Esophagus squamous epithelium (tissue), 5 donors: ENCODE data around the gene MTF2. TPM values are rescaled to one million over a fixed set of nuclear protein-coding genes. Genes with fewer than 3 reads are reported as not detected.
A peak's percentile ranks its signal among the peaks of the same experiment; 100 is the strongest.

Experiments used
- DNase-seq: peaks from one replicate; lab custom pipeline; 2025; lab: John Stamatoyannopoulos, UW
- H3K27ac ChIP-seq, 4 donors: fragments of 200-600 bp; sonication (generic); one replicate each; pipeline ENCODE4 v1.5.1; 2016 to 2019; ENCODE audit warnings: mild to moderate bottlenecking in 1 of 4
- H3K27me3 ChIP-seq, 4 donors: fragments of 200-600 bp; sonication (generic); 1 replicate in 3 of 4; 2 replicates in 1 of 4; pipeline versions ENCODE4 v1.5.1 to v1.6.0; 2017 to 2021; ENCODE audit warnings: antibody characterized with exemption in 1 of 4
- H3K36me3 ChIP-seq, 3 donors: fragments of 200-600 bp; sonication (generic); one replicate each; pipeline ENCODE4 v1.5.1; 2016 to 2019
- H3K4me1 ChIP-seq, 3 donors: fragments of 200-600 bp; sonication (generic); one replicate each; pipeline ENCODE4 v1.5.1; 2017 to 2019
- H3K4me3 ChIP-seq, 4 donors: fragments of 200-600 bp; sonication (generic); 1 replicate in 3 of 4; 2 replicates in 1 of 4; pipeline ENCODE4 v1.5.1; 2016 to 2019; ENCODE audit warnings: mild to moderate bottlenecking in 2 of 4, moderate library complexity in 1 of 4
- H3K9me3 ChIP-seq, 3 donors: fragments of 200-600 bp; sonication (generic); one replicate each; pipeline ENCODE4 v1.5.1; 2016 to 2019
- POLR2A ChIP-seq, 4 donors: fragments of 450-650 bp; IDR thresholded peaks; one replicate each; pipeline ENCODE4 v1.6.1; 2017; ENCODE audit warnings: antibody characterized with exemption in 4 of 4, mild to moderate bottlenecking in 4 of 4, moderate library complexity in 3 of 4
- WGBS, 2 donors: methylation state at CpG; one replicate each; pipeline ENCODE4 v1.1.5; 2018; 5-methylcytosine and 5-hydroxymethylcytosine counted together
- intact Hi-C: fragments of 100-400 bp; cut with DNase I; formaldehyde crosslinking; loops from one replicate; pipeline ENCODE4 v1.15.0; 2022
- total RNA-seq, 4 donors: library from RNA; depleted of rRNA; stranded (reverse); fragments of >200 nt; gene quantifications; one replicate each; pipeline ENCODE4 v1.1.0, GENCODE V29; 2016
- TF ChIP-seq, protein P1 (sequence below), 6 experiments: fragments of 450-650 bp in 4 of 6; fragments of 200-600 bp in 2 of 6; sonication (generic) in 2 of 6; IDR thresholded peaks; one replicate each; pipeline ENCODE4 v1.5.1; 2016 to 2019; ENCODE audit warnings: antibody characterized with exemption in 6 of 6, mild to moderate bottlenecking in 4 of 6, moderate library complexity in 4 of 6
- donor health status: DM: yes; HTN: yes; CAD: no.

Gene MTF2
- total RNA-seq, 4 donors from 2014 or later = 7.0 to 18.4 (median 14.8) TPM

DNA sequence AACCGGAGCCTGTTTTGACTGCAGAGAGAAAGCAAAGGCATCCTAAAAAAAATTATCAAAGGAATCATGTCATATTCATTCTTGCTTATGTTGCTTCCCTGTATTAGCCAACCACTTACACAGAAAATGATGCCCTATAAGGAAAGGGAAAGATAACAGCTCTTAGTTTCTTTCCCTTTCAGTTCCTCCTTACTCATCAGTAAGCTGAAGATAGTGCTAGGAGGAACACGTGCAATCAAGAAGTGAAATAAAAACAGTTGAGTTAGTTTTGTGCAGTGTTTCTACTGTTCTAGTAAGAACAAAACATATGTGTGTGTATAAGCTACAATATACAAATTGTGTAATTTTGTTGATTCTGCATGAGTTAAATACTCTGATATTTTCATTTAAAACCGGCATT is 45.3 kb upstream of the MTF2 start:
- H3K27me3 ChIP-seq = peaks cover 0 to 4% (median 0%) of the 10 kb centered on the region in 4 donors
- intact Hi-C loops = no loop called here
- H3K9me3 ChIP-seq = no peaks in the 10 kb centered on the region
- no peak for DNase-seq
- H3K27ac ChIP-seq = no peak overlapping the region
- H3K36me3 ChIP-seq = no peaks in the 10 kb centered on the region
- no peak for TF ChIP-seq POLR2A (IDR thresholded peaks at IDR 0.05)
- TF ChIP-seq, protein P1, sequence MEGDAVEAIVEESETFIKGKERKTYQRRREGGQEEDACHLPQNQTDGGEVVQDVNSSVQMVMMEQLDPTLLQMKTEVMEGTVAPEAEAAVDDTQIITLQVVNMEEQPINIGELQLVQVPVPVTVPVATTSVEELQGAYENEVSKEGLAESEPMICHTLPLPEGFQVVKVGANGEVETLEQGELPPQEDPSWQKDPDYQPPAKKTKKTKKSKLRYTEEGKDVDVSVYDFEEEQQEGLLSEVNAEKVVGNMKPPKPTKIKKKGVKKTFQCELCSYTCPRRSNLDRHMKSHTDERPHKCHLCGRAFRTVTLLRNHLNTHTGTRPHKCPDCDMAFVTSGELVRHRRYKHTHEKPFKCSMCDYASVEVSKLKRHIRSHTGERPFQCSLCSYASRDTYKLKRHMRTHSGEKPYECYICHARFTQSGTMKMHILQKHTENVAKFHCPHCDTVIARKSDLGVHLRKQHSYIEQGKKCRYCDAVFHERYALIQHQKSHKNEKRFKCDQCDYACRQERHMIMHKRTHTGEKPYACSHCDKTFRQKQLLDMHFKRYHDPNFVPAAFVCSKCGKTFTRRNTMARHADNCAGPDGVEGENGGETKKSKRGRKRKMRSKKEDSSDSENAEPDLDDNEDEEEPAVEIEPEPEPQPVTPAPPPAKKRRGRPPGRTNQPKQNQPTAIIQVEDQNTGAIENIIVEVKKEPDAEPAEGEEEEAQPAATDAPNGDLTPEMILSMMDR (IDR thresholded peaks at IDR 0.05) = no peak
- H3K4me3 ChIP-seq = no peak overlapping the region
- WGBS, 2 donors = 58 to 63% methylated on average over 3 of the region's 3 CpGs
- no peaks in the 10 kb centered on the region for H3K4me1 ChIP-seq

DNA sequence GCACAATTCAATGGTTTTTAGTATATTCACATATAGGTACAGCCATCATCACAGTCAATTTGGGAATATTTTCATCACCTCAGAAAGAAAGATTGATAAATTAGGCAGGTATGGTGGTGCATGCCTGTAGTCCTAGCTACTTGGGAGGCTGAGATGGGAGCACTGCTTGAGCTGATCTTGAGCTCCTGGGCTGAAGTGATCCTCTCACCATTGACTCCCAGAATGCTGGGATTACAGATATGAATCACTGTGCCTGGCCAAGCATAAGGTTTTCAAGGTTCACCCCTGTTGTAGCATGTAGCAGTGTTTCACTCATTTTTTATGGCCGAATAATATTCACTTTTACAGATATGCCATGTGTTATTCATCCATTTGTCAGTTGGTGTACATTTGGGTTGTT is 44.7 kb upstream of the MTF2 start:
- no peak overlapping the region for H3K27ac ChIP-seq
- H3K36me3 ChIP-seq = no peaks in the 10 kb centered on the region
- no peaks in the 10 kb centered on the region for H3K9me3 ChIP-seq
- intact Hi-C loops = no loop called here
- TF ChIP-seq POLR2A (IDR thresholded peaks at IDR 0.05) = no peak
- TF ChIP-seq, protein P1 (IDR thresholded peaks at IDR 0.05) = no peak
- 100% methylated on average over 1 of the region's 1 CpG for WGBS, 2 donors
- H3K4me1 ChIP-seq = no peaks in the 10 kb centered on the region
- no peak overlapping the region for H3K4me3 ChIP-seq
- peaks cover 0 to 4% (median 0%) of the 10 kb centered on the region in 4 donors for H3K27me3 ChIP-seq
- DNase-seq = no peak

- TF ChIP-seq POLR2A (IDR thresholded peaks at IDR 0.05) = no peak
- TF ChIP-seq, protein P1 (IDR thresholded peaks at IDR 0.05) = no peak
- intact Hi-C loops = no loop called here
Observed at GRCh38 chr1:93036672-93037071, 42.4 kb upstream of the MTF2 start.

GRCh38 chr1:93042187-93043056 is 36.7 kb upstream of the MTF2 start:
- intact Hi-C loops = no loop called here
- no peaks in the 10 kb centered on the region for H3K4me1 ChIP-seq

More at GRCh38 chr1:93036672-93037071, 42.4 kb upstream of the MTF2 start:
- no peak for DNase-seq
- Histone ChIP-seq H3K9me3 (no peaks in the 10 kb centered on the region), H3K27ac (no peak overlapping the region), H3K27me3 (no peaks in the 10 kb centered on the region), H3K36me3 (no peaks in the 10 kb centered on the region), H3K4me1 (no peaks in the 10 kb centered on the region), H3K4me3 (no peak overlapping the region)
- 48 to 59% methylated on average over 2 to 4 of the region's 4 CpGs for WGBS, 2 donors

More at GRCh38 chr1:93042187-93043056, 36.7 kb upstream of the MTF2 start:
- Histone ChIP-seq H3K36me3 (no peaks in the 10 kb centered on the region), H3K27ac (peak overlapping the region in 2 of 4 donors; percentile 24 to 48), H3K9me3 (no peaks in the 10 kb centered on the region), H3K27me3 (no peaks in the 10 kb centered on the region), H3K4me3 (peak overlapping the region in 2 of 4 donors; percentile 16 to 18)
- DNase-seq = no peak
- WGBS, 2 donors = 58 to 59% methylated on average over 10 of the region's 10 CpGs
- TF ChIP-seq, protein P1 (IDR thresholded peaks at IDR 0.05) = no peak
- no peak for TF ChIP-seq POLR2A (IDR thresholded peaks at IDR 0.05)
